NCI-H226 (cell line): ENCODE data around the gene HMCN1.

Experiments
- DNase-seq: peaks from one replicate; pipeline ENCODE4 v3.0.0-alpha.2; 2015

HMCN1 gene

GRCh38 chr1:185920602-185921001 lies 186.4 kb downstream of the HMCN1 start:
- no peak for DNase-seq

- no peak for DNase-seq
Measured at GRCh38 chr1:185921636-185922035, 187.4 kb downstream of the HMCN1 start.

GRCh38 chr1:185926588-185926987 lies 192.4 kb downstream of the HMCN1 start:
- DNase-seq: no peak

- no peak for DNase-seq
Measured at GRCh38 chr1:185929776-185930175, 195.6 kb downstream of the HMCN1 start.

GRCh38 chr1:185931438-185931837 lies 197.2 kb downstream of the HMCN1 start:
- no peak for DNase-seq

GRCh38 chr1:185933580-185933979 lies 199.4 kb downstream of the HMCN1 start:
- no peak for DNase-seq

- DNase-seq: peak; percentile 41
Measured at GRCh38 chr1:185934476-185935189, 200.4 kb downstream of the HMCN1 start.

- DNase-seq: no peak
Measured at GRCh38 chr1:185935360-185935759, 201.2 kb downstream of the HMCN1 start.

GRCh38 chr1:185936641-185937040 lies 202.4 kb downstream of the HMCN1 start:
- no peak for DNase-seq

- DNase-seq: no peak
Measured at GRCh38 chr1:185938396-185938795, 204.2 kb downstream of the HMCN1 start.

GRCh38 chr1:185939142-185939541 lies 205.0 kb downstream of the HMCN1 start:
- DNase-seq: no peak

- DNase-seq: no peak
Measured at GRCh38 chr1:185942961-185943360, 208.8 kb downstream of the HMCN1 start.

GRCh38 chr1:185956881-185957280 lies 222.7 kb downstream of the HMCN1 start:
- no peak for DNase-seq

- DNase-seq: no peak
Measured at GRCh38 chr1:185957441-185958363, 223.5 kb downstream of the HMCN1 start.

- DNase-seq: no peak
Measured at GRCh38 chr1:185960422-185961321, 226.5 kb downstream of the HMCN1 start.

- no peak for DNase-seq
Measured at GRCh38 chr1:185961664-185962063, 227.5 kb downstream of the HMCN1 start.

GRCh38 chr1:185964946-185965345 lies 230.8 kb downstream of the HMCN1 start:
- DNase-seq: no peak

GRCh38 chr1:185965870-185966269 lies 231.7 kb downstream of the HMCN1 start:
- no peak for DNase-seq

- DNase-seq: no peak
Measured at GRCh38 chr1:185966471-185966870, 232.3 kb downstream of the HMCN1 start.

- no peak for DNase-seq
Measured at GRCh38 chr1:185969028-185969427, 234.8 kb downstream of the HMCN1 start.

- no peak for DNase-seq
Measured at GRCh38 chr1:185969524-185969991, 235.4 kb downstream of the HMCN1 start.

GRCh38 chr1:185971688-185972087 lies 237.5 kb downstream of the HMCN1 start:
- DNase-seq: peak; percentile 45
